Measurements from ENCODE around the gene CD9. TPM values are rescaled to one million over a fixed set of nuclear protein-coding genes. Genes with fewer than 3 reads are reported as not detected.

Gene CD9
- total and polyA plus RNA-seq, 2 donors from 2014 or later: 301 to 421 TPM

DNA sequence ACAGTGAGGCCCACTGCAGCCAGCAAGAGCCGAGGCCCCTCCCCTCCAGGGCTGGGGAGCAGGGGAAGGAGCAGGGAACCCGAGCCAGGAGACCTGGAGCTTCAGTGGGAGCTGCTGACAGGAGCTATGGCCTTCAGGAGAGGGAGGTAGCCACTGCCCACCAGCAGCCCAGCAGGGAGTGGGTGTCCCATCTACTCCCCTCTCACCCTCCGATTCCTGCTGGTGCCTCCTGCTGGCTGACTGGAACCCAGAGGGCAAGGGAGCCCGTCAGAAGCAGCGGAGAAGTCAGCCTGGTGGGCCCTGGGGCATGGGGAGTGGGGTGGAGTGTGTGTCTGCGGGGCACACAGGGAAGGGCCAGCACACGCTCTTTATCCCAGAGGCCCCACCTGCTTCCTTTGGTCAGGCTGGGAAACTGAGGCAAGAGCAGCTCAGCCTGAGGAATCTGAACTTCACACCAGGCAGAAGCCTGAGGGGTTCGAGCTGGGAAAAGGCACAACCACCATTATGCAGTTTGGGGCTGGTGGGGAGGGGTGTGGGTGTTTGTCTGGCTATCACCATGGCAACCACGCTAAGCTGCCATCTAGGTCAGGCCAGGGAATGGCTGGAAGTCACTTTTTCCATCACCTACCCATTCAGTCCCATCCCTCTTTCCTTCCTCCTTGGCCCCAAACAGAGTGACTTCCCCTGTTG, 73.5 kb downstream of the CD9 start:
- intact Hi-C loops (cut with DNase I): no loop called here
- Histone ChIP-seq H3K27ac (ENCODE audit: low read depth in 2 of 2, low read length in 2 of 2) (peak overlapping the region; percentile 92 to 96), H3K9me3 (ENCODE audit: control insufficient read depth in 2 of 3, insufficient read depth in 1 of 3, low read length in 3 of 3) (no peaks in the 10 kb centered on the region), H3K27me3 (ENCODE audit: control insufficient read depth, insufficient read depth, low read length) (no peaks in the 10 kb centered on the region), H3K4me1 (ENCODE audit: control insufficient read depth in 2 of 3, insufficient read depth in 2 of 3, low read depth in 1 of 3, low read length in 3 of 3) (peaks cover 6 to 25% (median 19%) of the 10 kb centered on the region in 3 donors), H3K36me3 (ENCODE audit: control insufficient read depth in 2 of 3, insufficient read depth in 3 of 3, low read length in 3 of 3) (no peaks in the 10 kb centered on the region), H3K4me3 (ENCODE audit: low read length in 3 of 3) (no peak overlapping the region), H3K9ac (ENCODE audit: low read length in 3 of 3) (peak overlapping the region in 1 of 3 donors; percentile 84)
- TF ChIP-seq, protein P1, sequence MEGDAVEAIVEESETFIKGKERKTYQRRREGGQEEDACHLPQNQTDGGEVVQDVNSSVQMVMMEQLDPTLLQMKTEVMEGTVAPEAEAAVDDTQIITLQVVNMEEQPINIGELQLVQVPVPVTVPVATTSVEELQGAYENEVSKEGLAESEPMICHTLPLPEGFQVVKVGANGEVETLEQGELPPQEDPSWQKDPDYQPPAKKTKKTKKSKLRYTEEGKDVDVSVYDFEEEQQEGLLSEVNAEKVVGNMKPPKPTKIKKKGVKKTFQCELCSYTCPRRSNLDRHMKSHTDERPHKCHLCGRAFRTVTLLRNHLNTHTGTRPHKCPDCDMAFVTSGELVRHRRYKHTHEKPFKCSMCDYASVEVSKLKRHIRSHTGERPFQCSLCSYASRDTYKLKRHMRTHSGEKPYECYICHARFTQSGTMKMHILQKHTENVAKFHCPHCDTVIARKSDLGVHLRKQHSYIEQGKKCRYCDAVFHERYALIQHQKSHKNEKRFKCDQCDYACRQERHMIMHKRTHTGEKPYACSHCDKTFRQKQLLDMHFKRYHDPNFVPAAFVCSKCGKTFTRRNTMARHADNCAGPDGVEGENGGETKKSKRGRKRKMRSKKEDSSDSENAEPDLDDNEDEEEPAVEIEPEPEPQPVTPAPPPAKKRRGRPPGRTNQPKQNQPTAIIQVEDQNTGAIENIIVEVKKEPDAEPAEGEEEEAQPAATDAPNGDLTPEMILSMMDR (IDR thresholded peaks at IDR 0.05; ENCODE audit: borderline replicate concordance, extremely low read depth, insufficient read depth): no peak
- no peak for FAIRE-seq
- peak; percentile 66 to 81 (median 75) for DNase-seq

DNA sequence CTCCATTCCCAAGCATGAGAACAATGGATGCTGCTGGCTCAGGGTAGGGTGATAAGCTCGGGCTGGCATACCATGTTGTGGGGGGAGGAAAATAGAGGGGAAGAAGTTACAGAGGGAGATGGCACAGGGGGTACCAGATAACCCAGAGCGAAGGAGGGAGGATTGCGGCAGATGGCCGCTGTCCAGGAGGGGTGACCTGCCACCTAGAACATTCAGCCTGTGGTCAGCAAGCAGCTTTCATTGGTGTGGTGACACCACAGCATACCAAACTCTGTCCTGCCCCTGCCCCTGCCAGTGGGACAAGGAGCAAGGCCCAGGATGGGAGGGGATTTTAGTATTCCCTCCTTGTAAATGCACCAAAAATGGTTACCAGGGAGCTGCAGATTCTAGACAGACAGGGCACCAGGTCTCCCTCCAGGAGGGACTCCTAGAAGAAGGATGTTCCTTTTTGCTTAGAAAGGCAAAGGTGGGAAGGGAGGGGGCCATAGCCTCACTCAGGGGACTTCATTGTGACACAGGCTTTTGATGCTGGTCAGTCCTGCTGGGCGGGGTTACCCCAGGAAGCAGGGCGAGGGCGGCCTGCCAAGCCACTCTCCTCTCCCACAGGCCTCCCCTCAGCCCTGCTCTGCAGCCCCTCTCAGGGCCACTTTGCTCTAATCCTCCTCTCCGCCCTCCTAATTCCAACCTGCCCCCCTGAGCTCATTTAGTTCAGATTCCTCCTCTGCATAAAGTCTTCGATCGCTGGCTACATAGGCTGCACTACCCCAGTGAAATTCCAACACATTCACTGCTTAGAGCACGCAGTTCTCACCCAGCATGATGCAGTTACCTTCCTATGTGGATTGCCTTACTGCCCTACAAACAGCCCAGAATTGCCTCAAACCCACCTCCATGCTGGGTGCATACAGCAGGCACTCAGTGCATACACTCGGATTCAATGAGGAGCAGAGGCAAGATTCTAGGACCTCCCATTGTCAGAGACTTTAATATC, 74.3 kb downstream of the CD9 start:
- FAIRE-seq (no peak), DNase-seq (peak in 1 of 5 donors; percentile 72)
- Histone ChIP-seq H3K9me3 (ENCODE audit: control insufficient read depth in 2 of 3, insufficient read depth in 1 of 3, low read length in 3 of 3) (no peaks in the 10 kb centered on the region), H3K4me1 (ENCODE audit: control insufficient read depth in 2 of 3, insufficient read depth in 2 of 3, low read depth in 1 of 3, low read length in 3 of 3) (peaks cover 6 to 32% (median 20%) of the 10 kb centered on the region in 3 donors), H3K27me3 (ENCODE audit: control insufficient read depth, insufficient read depth, low read length) (no peaks in the 10 kb centered on the region), H3K4me3 (ENCODE audit: low read length in 3 of 3) (no peak overlapping the region), H3K27ac (ENCODE audit: low read depth in 2 of 2, low read length in 2 of 2) (peak overlapping the region; percentile 23 to 96), H3K36me3 (ENCODE audit: control insufficient read depth in 2 of 3, insufficient read depth in 3 of 3, low read length in 3 of 3) (no peaks in the 10 kb centered on the region), H3K9ac (ENCODE audit: low read length in 3 of 3) (peak overlapping the region in 1 of 3 donors; percentile 84)
- TF ChIP-seq, protein P1 (IDR thresholded peaks at IDR 0.05; ENCODE audit: borderline replicate concordance, extremely low read depth, insufficient read depth): no peak
- intact Hi-C loops (cut with DNase I): loop anchor here (5.0 kb wide), 1 partner anchor 77 kb away; no protein-coding TSS in a partner anchor

DNA sequence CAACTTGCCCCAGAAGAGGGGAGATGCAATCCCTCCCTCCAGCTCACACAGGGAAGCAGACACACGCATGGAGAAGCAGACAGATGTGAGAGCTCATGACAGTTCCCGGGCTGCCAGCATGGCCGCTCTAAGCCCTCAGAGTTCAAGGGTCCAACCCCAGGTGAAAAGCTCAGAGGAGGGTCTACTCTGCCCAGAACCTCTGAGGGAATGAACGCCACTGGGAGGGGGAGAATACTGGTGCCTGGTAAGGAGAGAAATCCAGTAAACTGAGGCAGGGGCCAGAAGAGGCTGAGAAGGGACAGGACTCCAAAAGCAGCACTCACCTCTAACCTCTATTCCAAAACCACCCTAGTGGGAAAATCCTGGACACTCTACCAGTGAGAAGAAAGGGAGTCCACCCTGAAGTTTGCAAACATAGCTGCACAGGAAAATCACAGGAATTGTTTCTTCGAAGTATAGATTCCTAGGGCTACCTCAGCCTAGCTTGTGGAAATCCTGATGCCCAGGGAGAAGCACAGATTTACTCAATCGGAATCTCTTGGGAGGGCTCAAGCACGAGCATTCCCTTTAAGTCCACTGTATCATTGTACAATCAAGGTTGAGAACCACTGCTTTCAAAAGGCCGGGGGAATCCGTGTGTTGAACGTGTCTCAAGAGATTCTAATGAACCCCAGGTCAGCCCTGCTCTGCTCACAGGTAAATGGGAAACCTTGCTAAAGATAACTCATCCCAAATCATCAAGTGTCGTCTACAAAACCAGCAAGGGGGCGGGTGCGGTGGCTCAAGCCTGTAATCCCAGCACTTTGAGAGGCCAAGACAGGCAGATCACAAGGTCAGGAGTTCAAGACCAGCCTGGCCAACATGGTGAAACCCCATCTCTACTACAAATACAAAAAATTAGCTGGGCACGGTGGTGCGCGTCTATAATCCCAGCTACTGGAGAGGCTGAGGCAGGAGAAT, 76.0 kb downstream of the CD9 start:
- TF ChIP-seq, protein P1 (IDR thresholded peaks at IDR 0.05; ENCODE audit: borderline replicate concordance, extremely low read depth, insufficient read depth): no peak
- H3K36me3 ChIP-seq (ENCODE audit: control insufficient read depth in 2 of 3, insufficient read depth in 3 of 3, low read length in 3 of 3): no peaks in the 10 kb centered on the region
- FAIRE-seq (no peak), DNase-seq (peak in 1 of 5 donors; percentile 23)
- peaks cover 6 to 39% (median 23%) of the 10 kb centered on the region in 3 donors for H3K4me1 ChIP-seq (ENCODE audit: control insufficient read depth in 2 of 3, insufficient read depth in 2 of 3, low read depth in 1 of 3, low read length in 3 of 3)
- no peak overlapping the region for H3K27ac ChIP-seq (ENCODE audit: low read depth in 2 of 2, low read length in 2 of 2)
- no peaks in the 10 kb centered on the region for H3K9me3 ChIP-seq (ENCODE audit: control insufficient read depth in 2 of 3, insufficient read depth in 1 of 3, low read length in 3 of 3)
- intact Hi-C loops (cut with DNase I): loop anchor here (5.0 kb wide), 1 partner anchor 79 kb away; no protein-coding TSS in a partner anchor
- no peaks in the 10 kb centered on the region for H3K27me3 ChIP-seq (ENCODE audit: control insufficient read depth, insufficient read depth, low read length)
- H3K9ac ChIP-seq (ENCODE audit: low read length in 3 of 3): peak overlapping the region in 1 of 3 donors; percentile 26
- H3K4me3 ChIP-seq (ENCODE audit: low read length in 3 of 3): no peak overlapping the region
